Measurements from ENCODE around the gene TMEM225B.
"Not testable (repeated sequence)": the region's sequence is repeated elsewhere in the genome, so short reads cannot be mapped to it uniquely, and the experiment has no call there.

The TMEM225B gene

DNA sequence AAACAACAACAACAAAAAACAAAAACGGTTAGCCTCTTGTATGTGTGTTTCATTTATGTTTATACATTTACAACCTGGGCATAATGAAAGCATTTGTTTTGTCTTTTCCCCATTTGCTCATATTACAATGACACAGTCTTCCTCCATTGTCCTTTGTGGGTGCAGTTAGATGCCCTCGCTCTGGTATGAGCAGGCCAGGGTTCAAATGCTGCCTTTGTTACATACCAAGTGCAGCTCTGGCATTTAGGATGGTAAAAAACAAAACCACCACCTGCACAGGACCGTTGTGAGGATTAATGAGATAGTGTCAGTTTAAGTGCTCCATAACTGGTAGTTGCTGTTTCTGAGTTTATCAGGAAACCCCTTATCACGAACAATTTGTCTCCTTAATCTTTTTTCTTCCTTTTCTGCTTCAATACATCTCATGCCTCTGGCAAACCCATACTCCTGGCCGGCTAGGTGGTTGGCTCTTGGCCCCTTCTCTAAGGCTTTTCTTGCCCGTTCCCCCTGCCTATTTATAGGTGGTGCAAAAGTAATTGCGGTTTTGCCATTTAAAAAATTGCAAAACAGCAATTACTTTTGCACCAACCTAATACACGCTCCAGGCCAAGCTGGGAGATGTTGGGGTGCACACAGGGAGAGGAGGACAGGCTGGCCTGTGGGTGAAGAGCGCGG lies 18.6 kb upstream of the TMEM225B start:
- H3K4me3 ChIP-seq (ENCODE audit: low read depth, low read length) = peak overlapping the region; percentile 62
- no peak for DNase-seq (ENCODE audit: low read depth)
- TF ChIP-seq, protein P1, sequence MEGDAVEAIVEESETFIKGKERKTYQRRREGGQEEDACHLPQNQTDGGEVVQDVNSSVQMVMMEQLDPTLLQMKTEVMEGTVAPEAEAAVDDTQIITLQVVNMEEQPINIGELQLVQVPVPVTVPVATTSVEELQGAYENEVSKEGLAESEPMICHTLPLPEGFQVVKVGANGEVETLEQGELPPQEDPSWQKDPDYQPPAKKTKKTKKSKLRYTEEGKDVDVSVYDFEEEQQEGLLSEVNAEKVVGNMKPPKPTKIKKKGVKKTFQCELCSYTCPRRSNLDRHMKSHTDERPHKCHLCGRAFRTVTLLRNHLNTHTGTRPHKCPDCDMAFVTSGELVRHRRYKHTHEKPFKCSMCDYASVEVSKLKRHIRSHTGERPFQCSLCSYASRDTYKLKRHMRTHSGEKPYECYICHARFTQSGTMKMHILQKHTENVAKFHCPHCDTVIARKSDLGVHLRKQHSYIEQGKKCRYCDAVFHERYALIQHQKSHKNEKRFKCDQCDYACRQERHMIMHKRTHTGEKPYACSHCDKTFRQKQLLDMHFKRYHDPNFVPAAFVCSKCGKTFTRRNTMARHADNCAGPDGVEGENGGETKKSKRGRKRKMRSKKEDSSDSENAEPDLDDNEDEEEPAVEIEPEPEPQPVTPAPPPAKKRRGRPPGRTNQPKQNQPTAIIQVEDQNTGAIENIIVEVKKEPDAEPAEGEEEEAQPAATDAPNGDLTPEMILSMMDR (conservative IDR thresholded peaks at IDR 0.05; ENCODE audit: low read depth, low read length) = no peak

DNA sequence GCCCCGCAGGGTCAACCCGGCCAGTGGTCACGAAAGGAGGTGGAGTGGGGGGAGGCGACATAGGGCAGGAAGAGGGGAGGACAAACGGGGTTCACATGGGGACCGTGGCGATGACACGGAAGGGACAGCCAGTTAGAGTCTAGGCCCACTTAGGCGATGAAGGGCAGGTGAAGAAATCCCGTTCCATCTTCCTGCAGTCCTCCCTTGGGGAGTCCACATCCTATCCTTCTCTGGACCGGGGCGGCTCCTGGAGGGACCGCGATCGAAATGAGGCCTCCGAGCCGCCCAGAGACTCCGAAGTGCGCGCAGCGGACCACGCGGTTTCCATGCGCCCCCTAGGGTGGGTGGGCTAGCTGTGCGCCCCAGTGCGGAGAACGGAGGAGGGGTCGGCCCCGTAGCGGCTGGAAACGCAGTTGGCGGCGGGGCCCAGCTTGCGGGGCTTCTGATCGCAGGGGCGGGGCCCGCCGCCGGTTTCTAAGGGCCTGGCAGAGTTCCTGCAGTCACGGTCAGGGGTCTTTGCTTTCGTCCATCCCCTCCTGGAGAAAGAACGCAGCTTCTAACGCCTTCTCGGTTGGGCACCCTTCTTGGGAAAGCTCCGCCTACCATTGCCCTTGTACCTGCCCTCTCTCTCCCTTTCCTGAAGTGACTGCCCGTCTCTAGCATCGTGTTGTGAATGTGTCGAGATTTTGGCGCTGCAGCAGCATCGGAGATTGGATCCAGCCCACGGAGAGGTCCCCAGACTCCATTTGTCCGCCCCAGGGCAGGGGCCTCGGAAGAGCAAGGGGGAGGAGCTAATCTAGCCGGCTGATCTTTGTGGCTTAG lies 17.9 kb upstream of the TMEM225B start:
- peak overlapping the region; percentile 62 for H3K4me3 ChIP-seq (ENCODE audit: low read depth, low read length)
- DNase-seq (ENCODE audit: low read depth) = peak; percentile 36
- TF ChIP-seq, protein P1 (conservative IDR thresholded peaks at IDR 0.05; ENCODE audit: low read depth, low read length) = peak; percentile 51

DNA sequence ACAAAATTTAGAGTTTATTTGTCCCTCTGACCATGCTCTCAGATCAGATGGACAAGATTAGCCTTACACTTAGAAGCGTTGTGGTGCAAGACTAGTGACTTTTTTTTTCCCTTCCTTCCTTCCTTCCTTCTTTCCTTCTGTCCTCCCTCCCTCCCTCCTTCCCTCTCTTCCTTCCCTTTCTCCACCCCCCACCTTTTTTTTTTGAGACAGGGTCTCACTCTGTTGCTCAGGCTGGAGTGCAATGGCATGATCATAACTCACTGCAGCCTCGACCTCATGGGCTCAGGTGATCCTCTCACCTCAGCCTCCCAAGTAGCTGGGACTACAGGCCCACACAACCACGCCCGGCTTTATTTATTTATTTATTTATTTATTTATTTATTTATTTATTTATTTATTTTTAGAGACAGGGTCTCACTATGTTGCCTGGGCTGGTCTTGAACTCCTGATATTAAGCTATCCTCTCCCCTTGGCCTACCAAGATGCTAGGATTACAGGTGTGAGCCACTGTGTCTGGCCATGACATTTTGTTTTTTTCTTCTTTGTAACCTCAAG lies 17.2 kb upstream of the TMEM225B start:
- DNase-seq (ENCODE audit: low read depth) = not testable (repeated sequence)
- peak overlapping the region; percentile 62 for H3K4me3 ChIP-seq (ENCODE audit: low read depth, low read length)

DNA sequence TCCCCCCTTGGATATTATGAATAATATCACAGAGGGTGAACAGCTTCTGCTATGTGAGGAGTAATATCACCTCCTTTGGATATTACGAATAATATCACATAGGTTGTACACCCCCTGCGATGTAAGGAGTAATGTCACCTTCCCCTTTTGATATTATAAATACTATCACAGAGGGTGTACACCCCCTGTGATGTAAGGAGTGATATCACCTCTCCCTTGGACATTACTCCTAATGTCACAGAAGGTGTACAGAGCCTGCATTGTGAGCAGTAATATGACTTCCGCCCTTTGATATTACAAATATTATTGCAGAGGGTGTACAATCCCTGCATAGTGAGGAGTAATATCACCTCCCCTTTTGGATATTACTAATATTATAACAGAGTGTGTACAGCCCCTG lies 9.2 kb upstream of the TMEM225B start:
- TF ChIP-seq, protein P1 (conservative IDR thresholded peaks at IDR 0.05; ENCODE audit: low read depth, low read length) = no peak
- no peak overlapping the region for H3K4me3 ChIP-seq (ENCODE audit: low read depth, low read length)
- no peak for DNase-seq (ENCODE audit: low read depth)

DNA sequence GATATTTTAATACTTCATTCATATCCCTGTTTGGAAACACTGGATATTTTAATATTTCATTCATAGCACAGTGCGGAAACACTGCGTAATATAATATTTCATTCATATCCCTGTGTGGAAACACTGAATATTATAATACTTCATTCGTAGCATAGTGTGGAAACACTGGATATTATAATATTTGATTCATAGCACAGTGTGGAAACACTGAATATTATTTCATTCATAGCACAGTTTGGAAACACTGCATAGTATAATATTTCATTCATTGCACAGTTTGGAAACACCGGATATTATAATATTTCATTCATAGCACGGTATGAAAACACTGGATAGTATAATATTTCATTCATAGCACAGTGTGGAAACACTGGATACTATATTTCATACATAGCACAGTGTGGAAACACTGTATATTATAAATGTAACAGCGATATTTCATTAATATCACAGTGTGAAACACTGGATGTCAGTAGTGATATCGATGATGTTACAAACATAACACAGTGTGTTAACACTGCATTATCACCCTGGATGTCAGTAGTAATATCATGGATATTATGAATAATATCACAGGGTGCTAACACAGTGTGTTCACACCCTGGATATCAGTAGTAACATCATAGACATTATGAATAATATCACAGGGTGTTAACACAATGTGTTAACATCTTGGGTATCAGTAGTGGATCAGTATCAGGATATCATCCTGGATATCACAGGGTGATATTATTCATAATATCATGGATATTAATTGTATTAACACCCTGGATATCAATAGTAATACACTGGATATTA lies 2.9 kb upstream of the TMEM225B start:
- DNase-seq (ENCODE audit: low read depth) = no peak
- no peak overlapping the region for H3K4me3 ChIP-seq (ENCODE audit: low read depth, low read length)
- TF ChIP-seq, protein P1 (conservative IDR thresholded peaks at IDR 0.05; ENCODE audit: low read depth, low read length) = no peak

DNA sequence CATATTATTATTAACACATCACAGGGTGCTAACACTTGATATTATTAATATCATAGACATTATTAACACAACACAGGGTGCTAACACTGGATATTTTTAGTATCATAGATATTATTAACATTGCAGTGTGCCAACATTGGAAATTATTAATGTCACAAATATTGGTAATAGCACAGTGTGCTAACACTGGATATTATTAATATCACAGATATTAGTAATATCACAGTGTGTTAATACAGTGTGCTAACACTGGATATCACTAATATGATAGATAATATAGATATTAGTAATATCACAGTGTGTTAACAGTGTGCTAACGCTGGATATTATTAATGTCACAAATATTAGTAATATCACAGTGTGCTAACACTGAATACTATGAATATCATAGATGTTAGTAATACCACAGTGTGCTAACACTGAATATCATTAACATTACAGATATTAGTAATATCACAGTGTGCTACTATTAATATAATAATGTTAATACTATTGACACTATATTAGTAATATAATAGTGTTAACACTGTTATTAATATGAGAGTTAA lies 1.6 kb upstream of the TMEM225B start:
- TF ChIP-seq, protein P1 (conservative IDR thresholded peaks at IDR 0.05; ENCODE audit: low read depth, low read length) = no peak
- DNase-seq (ENCODE audit: low read depth) = no peak

DNA sequence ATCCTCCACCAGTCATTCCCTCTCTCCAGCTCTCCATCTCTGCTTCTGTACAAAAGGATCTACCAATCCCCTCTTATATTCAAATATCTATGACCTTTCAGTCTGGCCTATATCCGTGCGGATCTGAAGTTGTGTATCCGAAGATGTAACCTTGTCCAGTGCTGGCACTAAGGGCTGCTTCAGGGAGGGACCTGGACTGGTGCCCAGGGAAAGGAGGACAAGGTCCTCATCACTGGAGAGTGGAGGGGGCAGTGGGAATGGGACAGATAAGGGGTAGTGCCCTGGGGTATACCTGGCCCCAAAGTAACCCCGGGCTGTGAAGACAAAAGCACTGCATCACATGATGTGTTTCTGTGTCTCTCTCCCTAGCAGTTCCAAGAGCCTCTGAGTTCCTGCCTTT lies 1.8 kb downstream of the TMEM225B start:
- TF ChIP-seq, protein P1 (conservative IDR thresholded peaks at IDR 0.05; ENCODE audit: low read depth, low read length) = no peak
- no peak for DNase-seq (ENCODE audit: low read depth)
- no peak overlapping the region for H3K4me3 ChIP-seq (ENCODE audit: low read depth, low read length)

More for the DNA sequence above, 1.6 kb upstream of the TMEM225B start:
- H3K4me3 ChIP-seq (ENCODE audit: low read depth, low read length) = no peak overlapping the region

Measured in choroid plexus epithelial cell (primary cell).